ENCODE measurements around the gene PAPPA. TPM values are rescaled to one million over a fixed set of nuclear protein-coding genes. Genes with fewer than 3 reads are reported as not detected.

The PAPPA gene
- total RNA-seq, 3 donors from 2014 or later = 0.61 to 2.5 (median 1.9) TPM

DNA sequence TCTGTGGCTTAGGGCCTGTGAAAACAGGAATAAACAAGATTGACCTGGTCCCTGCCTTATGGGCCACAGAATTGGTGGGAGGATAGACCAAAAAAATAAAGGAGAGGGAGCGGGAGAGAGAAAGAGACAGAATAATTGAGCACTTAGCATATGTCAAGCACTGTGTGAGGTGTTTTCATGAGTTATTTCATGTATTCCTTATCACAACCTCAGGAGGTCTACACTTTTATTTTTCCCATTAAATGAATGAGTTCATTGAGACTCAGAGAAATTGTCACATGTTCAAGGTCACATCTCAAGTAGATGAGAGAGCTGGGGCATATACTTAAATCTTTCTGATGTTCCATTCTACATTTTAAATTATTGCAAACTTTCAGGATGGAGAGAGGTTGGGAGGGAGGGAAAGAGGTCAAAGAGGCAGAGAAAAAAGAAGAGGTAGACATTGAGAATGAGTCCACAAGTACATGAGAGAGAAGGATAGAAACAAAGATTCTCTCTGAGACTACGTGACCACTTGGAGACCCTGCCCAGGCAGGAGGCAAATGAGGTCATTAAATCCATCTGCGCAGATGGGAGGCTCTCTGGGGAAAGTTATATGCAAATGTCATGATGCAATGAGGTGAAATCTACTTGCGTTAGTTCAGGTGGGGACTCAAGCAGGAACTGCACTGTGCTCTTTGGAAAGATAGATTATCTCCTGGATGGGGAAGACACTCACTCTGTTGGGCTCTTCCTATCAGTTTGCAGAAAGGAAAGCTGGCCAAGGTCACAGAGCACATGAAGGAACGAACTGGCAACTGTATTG lies 241.5 kb downstream of the PAPPA start:
- TF ChIP-seq, protein P1, sequence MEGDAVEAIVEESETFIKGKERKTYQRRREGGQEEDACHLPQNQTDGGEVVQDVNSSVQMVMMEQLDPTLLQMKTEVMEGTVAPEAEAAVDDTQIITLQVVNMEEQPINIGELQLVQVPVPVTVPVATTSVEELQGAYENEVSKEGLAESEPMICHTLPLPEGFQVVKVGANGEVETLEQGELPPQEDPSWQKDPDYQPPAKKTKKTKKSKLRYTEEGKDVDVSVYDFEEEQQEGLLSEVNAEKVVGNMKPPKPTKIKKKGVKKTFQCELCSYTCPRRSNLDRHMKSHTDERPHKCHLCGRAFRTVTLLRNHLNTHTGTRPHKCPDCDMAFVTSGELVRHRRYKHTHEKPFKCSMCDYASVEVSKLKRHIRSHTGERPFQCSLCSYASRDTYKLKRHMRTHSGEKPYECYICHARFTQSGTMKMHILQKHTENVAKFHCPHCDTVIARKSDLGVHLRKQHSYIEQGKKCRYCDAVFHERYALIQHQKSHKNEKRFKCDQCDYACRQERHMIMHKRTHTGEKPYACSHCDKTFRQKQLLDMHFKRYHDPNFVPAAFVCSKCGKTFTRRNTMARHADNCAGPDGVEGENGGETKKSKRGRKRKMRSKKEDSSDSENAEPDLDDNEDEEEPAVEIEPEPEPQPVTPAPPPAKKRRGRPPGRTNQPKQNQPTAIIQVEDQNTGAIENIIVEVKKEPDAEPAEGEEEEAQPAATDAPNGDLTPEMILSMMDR (IDR thresholded peaks at IDR 0.05) = no peak
- H3K36me3 ChIP-seq (ENCODE audit: low read depth) = no peaks in the 10 kb centered on the region
- ATAC-seq (no peak), DNase-seq (no peak)
- H3K9me3 ChIP-seq = no peaks in the 10 kb centered on the region
- intact Hi-C loops (cut with DNase I, micrococcal nuclease) = no loop called here
- H3K4me1 ChIP-seq (ENCODE audit: low read depth) = no peaks in the 10 kb centered on the region
- no peak overlapping the region for H3K4me3 ChIP-seq

DNA sequence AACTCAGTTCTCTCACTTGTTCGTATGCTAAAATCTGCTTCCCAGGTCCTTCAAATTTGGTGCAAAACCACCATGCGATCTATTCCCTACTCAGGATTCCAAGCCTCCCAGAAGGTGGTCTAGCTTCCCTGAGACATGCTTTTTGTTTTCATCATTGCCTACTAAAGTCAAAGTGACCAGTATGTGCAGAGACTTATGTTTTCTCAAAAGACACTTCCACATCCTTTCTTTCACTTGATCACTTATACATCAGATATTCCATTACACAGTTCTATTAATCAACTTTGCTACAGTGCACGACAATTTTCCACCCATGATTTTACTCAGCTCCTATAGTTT lies 242.1 kb downstream of the PAPPA start:
- no peak for DNase-seq
- intact Hi-C loops (cut with DNase I, micrococcal nuclease) = no loop called here
- Histone ChIP-seq H3K9me3 (no peaks in the 10 kb centered on the region), H3K36me3 (ENCODE audit: low read depth) (no peaks in the 10 kb centered on the region), H3K4me3 (no peak overlapping the region), H3K4me1 (ENCODE audit: low read depth) (no peaks in the 10 kb centered on the region)
- TF ChIP-seq, protein P1 (IDR thresholded peaks at IDR 0.05) = no peak
- ATAC-seq = no peak

DNA sequence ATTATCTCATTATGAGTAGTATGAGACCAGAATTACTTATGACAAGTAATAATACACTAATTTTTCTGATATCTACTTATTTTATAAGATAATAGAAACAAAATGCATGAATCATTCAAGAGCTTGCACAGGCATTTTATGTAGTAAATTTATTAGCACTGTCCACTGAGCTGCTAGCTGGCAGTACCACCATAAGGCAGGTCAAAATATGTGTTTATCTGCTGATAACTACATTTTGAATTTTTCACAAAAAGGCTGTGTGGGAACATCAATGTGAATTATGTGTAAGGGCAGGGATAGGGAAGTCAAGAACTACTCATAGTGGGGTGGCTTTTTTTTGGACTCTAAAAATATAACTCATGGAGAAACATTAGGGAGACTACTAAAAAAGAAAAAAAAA lies 249.6 kb downstream of the PAPPA start:
- ATAC-seq (no peak), DNase-seq (no peak)
- TF ChIP-seq, protein P1 (IDR thresholded peaks at IDR 0.05) = no peak
- Histone ChIP-seq H3K36me3 (ENCODE audit: low read depth) (no peaks in the 10 kb centered on the region), H3K9me3 (no peaks in the 10 kb centered on the region), H3K4me1 (ENCODE audit: low read depth) (no peaks in the 10 kb centered on the region), H3K4me3 (no peak overlapping the region)
- intact Hi-C loops (cut with DNase I, micrococcal nuclease) = no loop called here

DNA sequence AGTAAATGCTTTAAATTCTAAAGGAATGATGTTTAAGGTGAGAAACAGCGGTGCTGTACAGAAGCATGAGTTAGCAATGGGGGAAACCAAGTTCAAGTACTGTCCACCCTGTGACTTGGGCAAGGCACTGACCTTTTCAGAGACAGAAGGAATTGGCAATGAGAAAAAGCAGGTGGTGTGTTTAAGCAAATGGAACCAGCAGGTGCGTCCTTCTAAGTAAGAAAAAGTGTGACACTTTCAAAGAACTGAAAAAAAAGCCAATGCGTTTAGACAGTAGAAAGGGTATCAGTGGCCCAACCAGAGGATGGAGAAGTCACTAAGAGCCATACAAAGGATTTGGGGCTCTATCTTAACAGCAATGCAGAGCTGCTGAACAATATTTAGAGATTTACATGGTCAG lies 250.6 kb downstream of the PAPPA start:
- intact Hi-C loops (cut with DNase I, micrococcal nuclease) = no loop called here
- H3K4me3 ChIP-seq = no peak overlapping the region
- ATAC-seq (no peak), DNase-seq (no peak)
- no peaks in the 10 kb centered on the region for H3K4me1 ChIP-seq (ENCODE audit: low read depth)
- no peaks in the 10 kb centered on the region for H3K9me3 ChIP-seq
- TF ChIP-seq, protein P1 (IDR thresholded peaks at IDR 0.05) = no peak
- no peaks in the 10 kb centered on the region for H3K36me3 ChIP-seq (ENCODE audit: low read depth)

DNA sequence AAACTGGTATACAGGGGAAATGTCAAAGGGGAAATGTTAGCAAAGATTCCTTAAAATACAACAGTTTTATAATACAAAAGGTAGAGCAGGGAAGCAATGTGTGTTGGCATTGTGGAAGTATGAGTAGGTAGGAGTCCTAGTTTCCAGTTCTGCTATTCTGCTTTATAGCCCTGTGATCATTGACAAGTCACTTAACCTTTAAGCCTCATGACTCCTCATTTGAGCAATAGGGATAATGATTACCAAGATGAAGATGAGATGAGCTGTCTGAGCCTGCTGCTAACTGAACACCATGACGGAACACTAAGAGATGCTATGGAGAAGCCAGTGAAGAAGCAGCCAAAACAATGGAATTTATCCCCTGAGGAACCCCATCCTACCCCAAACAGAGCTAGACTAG lies 251.7 kb downstream of the PAPPA start:
- intact Hi-C loops (cut with DNase I, micrococcal nuclease) = no loop called here
- DNase-seq (no peak), ATAC-seq (no peak)
- Histone ChIP-seq H3K9me3 (no peaks in the 10 kb centered on the region), H3K4me3 (no peak overlapping the region), H3K36me3 (ENCODE audit: low read depth) (no peaks in the 10 kb centered on the region), H3K4me1 (ENCODE audit: low read depth) (no peaks in the 10 kb centered on the region)
- TF ChIP-seq, protein P1 (IDR thresholded peaks at IDR 0.05) = no peak
